IMR-90 (cell line): ENCODE measurements around the gene FNDC3A. TPM values are rescaled to one million over a fixed set of nuclear protein-coding genes. Genes with fewer than 3 reads are reported as not detected.

ENCODE experiments used
- ATAC-seq: fragments of 200-7000 bp; cut with Tn5 transposase; 2 replicates; pipeline ENCODE4 v1.9.1; 2020; ENCODE audit warnings: low read depth, mild to moderate bottlenecking, moderate library complexity
- BruUV-seq: library from RNA; stranded (reverse); fragments of 400-500 nt; replicated peaks from 2 replicates; lab custom pipeline; 2021; lab: Mats Ljungman, UMichigan
- CTCF ChIA-PET: fragments of 300-600 bp; formaldehyde crosslinking; extraction: SDS; loops from one replicate; lab custom pipeline; 2021; ENCODE audit warnings: antibody characterized with exemption; lab: Yijun Ruan, JAX
- POLR2A ChIA-PET: fragments of 300-600 bp; sonication (Branson Sonifier 250); formaldehyde crosslinking; loops from one replicate; lab custom pipeline; 2022; ENCODE audit warnings: antibody characterized with exemption; ENCODE audit not compliant: unreplicated experiment; lab: Charles Lee
- DNase-seq: peaks from one replicate; pipeline ENCODE4 v3.0.0; 2013
- H2AFZ ChIP-seq: replicated peaks from 2 replicates; pipeline ENCODE3; 2013; ENCODE audit warnings: low read length, mild to moderate bottlenecking; ENCODE audit not compliant: poor library complexity
- H2AK5ac ChIP-seq: 2 replicates; pipeline ENCODE4 v1.6.1; 2013; ENCODE audit warnings: low read depth, low read length, inconsistent platforms
- H2AK9ac ChIP-seq: replicated peaks from 2 replicates; pipeline ENCODE3; 2013; ENCODE audit warnings: mild to moderate bottlenecking, low read depth, low read length, moderate library complexity; ENCODE audit not compliant: poor library complexity
- H2BK120ac ChIP-seq: 2 replicates; pipeline ENCODE4 v1.6.1; 2013; ENCODE audit warnings: low read depth, low read length, inconsistent platforms
- H2BK15ac ChIP-seq: 3 replicates; pipeline ENCODE4 v1.6.1; 2013; ENCODE audit warnings: low read depth, low read length, inconsistent platforms
- H2BK20ac ChIP-seq: 2 replicates; pipeline ENCODE4 v1.6.1; 2013; ENCODE audit warnings: low read depth, mild to moderate bottlenecking, inconsistent platforms, low read length, moderate library complexity
- H2BK5ac ChIP-seq: 2 replicates; pipeline ENCODE4 v1.6.1; 2013; ENCODE audit warnings: mild to moderate bottlenecking, low read depth, low read length, inconsistent platforms; ENCODE audit not compliant: poor library complexity, severe bottlenecking
- H3K14ac ChIP-seq: replicated peaks from 2 replicates; pipeline ENCODE4 v1.6.1; 2013; ENCODE audit warnings: low read depth, low read length, inconsistent platforms
- H3K18ac ChIP-seq: 2 replicates; pipeline ENCODE4 v1.6.1; 2013; ENCODE audit warnings: low read depth, low read length, control low read depth
- H3K23ac ChIP-seq: 2 replicates; pipeline ENCODE4 v1.6.1; 2013; ENCODE audit warnings: low read depth, low read length, inconsistent platforms
- H3K27ac ChIP-seq: 2 replicates; pipeline ENCODE4 v1.5.1; 2013; ENCODE audit warnings: mild to moderate bottlenecking, control low read depth, low read length; ENCODE audit not compliant: insufficient read depth
- H3K27me3 ChIP-seq: 2 replicates; pipeline ENCODE4 v1.6.1; 2013; ENCODE audit warnings: low read length; ENCODE audit not compliant: control insufficient read depth, insufficient read depth
- H3K36me3 ChIP-seq: 2 replicates; pipeline ENCODE4 v1.6.1; 2013; ENCODE audit warnings: low read length, mixed read lengths; ENCODE audit not compliant: control insufficient read depth, insufficient read depth
- H3K4ac ChIP-seq: 2 replicates; pipeline ENCODE4 v1.6.1; 2013; ENCODE audit warnings: low read depth, low read length, inconsistent platforms
- H3K4me1 ChIP-seq: 2 replicates; pipeline ENCODE4 v1.6.1; 2013; ENCODE audit warnings: low read length, mixed read lengths; ENCODE audit not compliant: control insufficient read depth, insufficient read depth
- H3K4me2 ChIP-seq: 2 replicates; pipeline ENCODE4 v1.6.1; 2013; ENCODE audit warnings: low read depth, mild to moderate bottlenecking, control low read depth, low read length, moderate library complexity
- H3K4me3 ChIP-seq: 2 replicates; pipeline ENCODE4 v1.5.1; 2013; ENCODE audit warnings: low read depth, mild to moderate bottlenecking, control low read depth, low read length, moderate library complexity; ENCODE audit not compliant: insufficient read depth
- H3K56ac ChIP-seq: 2 replicates; pipeline ENCODE4 v1.6.1; 2013; ENCODE audit warnings: low read length, inconsistent platforms; ENCODE audit not compliant: insufficient read depth; ENCODE audit errors: extremely low read depth
- H3K79me1 ChIP-seq, 2 experiments: 2 replicates each; pipeline ENCODE4 v1.6.1; 2013; ENCODE audit warnings: low read length in 2 of 2, inconsistent platforms in 1 of 2, low read depth in 1 of 2
- H3K9ac ChIP-seq: 2 replicates; pipeline ENCODE4 v1.6.1; 2013; ENCODE audit warnings: low read depth, low read length, control low read depth
- H3K9me1 ChIP-seq: 2 replicates; pipeline ENCODE4 v1.6.1; 2013; ENCODE audit warnings: low read length, inconsistent platforms; ENCODE audit not compliant: insufficient read depth
- H3K9me3 ChIP-seq: 2 replicates; pipeline ENCODE4 v1.6.1; 2013; ENCODE audit warnings: low read length; ENCODE audit not compliant: control insufficient read depth, insufficient read depth
- H4K20me1 ChIP-seq: 2 replicates; pipeline ENCODE4 v1.6.1; 2013; ENCODE audit warnings: low read length, inconsistent platforms; ENCODE audit not compliant: insufficient read depth
- H4K5ac ChIP-seq: 2 replicates; pipeline ENCODE4 v1.6.1; 2013; ENCODE audit warnings: mild to moderate bottlenecking, low read depth, low read length, control low read depth
- H4K8ac ChIP-seq, 2 experiments: 2 replicates each; pipeline ENCODE4 v1.6.1; 2013; ENCODE audit warnings: low read depth in 2 of 2, low read length in 2 of 2, control low read depth in 1 of 2, inconsistent platforms in 1 of 2
- H4K91ac ChIP-seq: 2 replicates; pipeline ENCODE4 v1.6.1; 2013; ENCODE audit warnings: low read depth, low read length, inconsistent platforms; ENCODE audit not compliant: insufficient read depth
- BHLHE40 ChIP-seq: fragments of 150-350 bp; IDR thresholded peaks from 2 replicates; pipeline ENCODE4 v1.6.1; 2016; ENCODE audit warnings: mild to moderate bottlenecking, low read depth, low read length
- CHD1 ChIP-seq: IDR thresholded peaks from 2 replicates; pipeline ENCODE4 v1.6.1; 2012; ENCODE audit warnings: low read depth, low read length, improper control_type of control experiment
- FOS ChIP-seq: fragments of 150-350 bp; IDR thresholded peaks from 2 replicates; pipeline ENCODE4 v1.6.1; 2016; ENCODE audit warnings: low read depth, low read length
- MAFK ChIP-seq: IDR thresholded peaks from 2 replicates; pipeline ENCODE4 v1.6.1; 2012; ENCODE audit warnings: low read depth, low read length, improper control_type of control experiment
- MAZ ChIP-seq: IDR thresholded peaks from 2 replicates; pipeline ENCODE4 v1.6.1; 2012; ENCODE audit warnings: low read depth, mild to moderate bottlenecking, low read length, improper control_type of control experiment, moderate library complexity, borderline replicate concordance
- MXI1 ChIP-seq: IDR thresholded peaks from 2 replicates; pipeline ENCODE4 v1.6.1; 2012; ENCODE audit warnings: low read depth, mild to moderate bottlenecking, low read length, moderate library complexity, borderline replicate concordance
- NFE2L2 ChIP-seq: fragments of 150-350 bp; IDR thresholded peaks from 2 replicates; pipeline ENCODE4 v1.6.1; 2016; ENCODE audit warnings: low read depth, mild to moderate bottlenecking, low read length
- POLR2A ChIP-seq: IDR thresholded peaks from 2 replicates; pipeline ENCODE4 v1.6.1; 2012; ENCODE audit warnings: mild to moderate bottlenecking, low read depth, low read length
- RCOR1 ChIP-seq: IDR thresholded peaks from 2 replicates; pipeline ENCODE4 v1.6.1; 2012; ENCODE audit warnings: mild to moderate bottlenecking, low read length, improper control_type of control experiment; ENCODE audit not compliant: insufficient replicate concordance
- RFX5 ChIP-seq: IDR thresholded peaks from 2 replicates; pipeline ENCODE4 v1.8.0; 2012; ENCODE audit warnings: low read depth, mild to moderate bottlenecking, low read length, moderate library complexity
- SMC3 ChIP-seq: fragments of 150-350 bp; IDR thresholded peaks from 2 replicates; pipeline ENCODE4 v1.6.1; 2016; ENCODE audit warnings: low read depth, mild to moderate bottlenecking, antibody characterized with exemption, low read length, moderate library complexity
- WGBS, 2 experiments: methylation state at CpG; one replicate each; pipeline versions ENCODE4 v1.1.5 to v1.1.7; 2013; ENCODE audit warnings: missing lambda C conversion rate in 2 of 2; ENCODE audit not compliant: insufficient read length in 1 of 2; ENCODE audit errors: extremely low coverage in 2 of 2; 5-methylcytosine and 5-hydroxymethylcytosine counted together
- dilution Hi-C: fragments of 300-500 bp; cut with HindIII; formaldehyde crosslinking; loops from one replicate; pipeline ENCODE4 v1.14.3; 2018; ENCODE audit warnings: low sequenced_read_pairs; ENCODE audit not compliant: unreplicated experiment
- in situ Hi-C: fragments of 300-500 bp; cut with MboI; formaldehyde crosslinking; loops from 3 replicates; pipeline ENCODE4 v1.14.3; 2019; ENCODE audit warnings: low sequenced_read_pairs, inconsistent platforms, mixed read lengths
- intact Hi-C: fragments of 100-400 bp; cut with micrococcal nuclease; formaldehyde crosslinking; loops from 2 replicates; pipeline ENCODE4 v1.10.0; 2022
- polyA plus RNA-seq, 3 experiments: library from polyadenylated mRNA; depleted of rRNA; stranded (reverse); fragments of >200 nt; gene quantifications; 2 replicates each; pipeline ENCODE4 v1.2.3, GENCODE V29; 2012; ENCODE audit warnings: low replicate concordance in 1 of 3
- total RNA-seq: library from RNA; depleted of rRNA; stranded (reverse); fragments of >200 nt; gene quantifications from 2 replicates; pipeline ENCODE4 v1.2.3, GENCODE V29; 2012
- TF ChIP-seq, protein P1 (sequence below): fragments of 150-350 bp; IDR thresholded peaks from 2 replicates; pipeline ENCODE4 v1.6.1; 2017; ENCODE audit warnings: mild to moderate bottlenecking, antibody characterized with exemption, low read length, low read depth

Gene FNDC3A
- total and polyA plus RNA-seq, 2 of the 4 experiments (the other 2 are of a cell fraction), result 29.2 to 60.4 TPM

GRCh38 chr13:48928757-48929430 lies 46.8 kb upstream of the FNDC3A start:
- Histone ChIP-seq H3K9me3 (no peaks in the 10 kb centered on the region; the same call in 1 of the 2 replicates), H2AK9ac (no peak overlapping the region), H3K18ac (no peak overlapping the region), H2BK20ac (no peak overlapping the region), H3K27me3 (peaks cover 1% of the 10 kb centered on the region; the same call in 1 of the 2 replicates), H3K27ac (no peak overlapping the region), H4K91ac (no peak overlapping the region), H3K14ac (no peak overlapping the region), H3K9me1 (no peaks in the 10 kb centered on the region), H3K4me3 (no peak overlapping the region), H3K4ac (no peak overlapping the region), H4K20me1 (no peaks in the 10 kb centered on the region), H2AFZ (no peak overlapping the region), H4K5ac (no peak overlapping the region), H3K36me3 (no peaks in the 10 kb centered on the region), H3K23ac (no peak overlapping the region), H2BK120ac (no peak overlapping the region), H3K56ac (no peak overlapping the region), H4K8ac (no peak overlapping the region), H3K4me2 (no peak overlapping the region), H2AK5ac (no peak overlapping the region), H3K79me1 (no peaks in the 10 kb centered on the region), H3K4me1 (no peaks in the 10 kb centered on the region), H2BK15ac (no peak overlapping the region), H2BK5ac (no peak overlapping the region), H3K9ac (no peak overlapping the region)
- no TSS peak for BruUV-seq
- no peak for TF ChIP-seq FOS
- TF ChIP-seq SMC3, result no peak
- TF ChIP-seq, protein P1, sequence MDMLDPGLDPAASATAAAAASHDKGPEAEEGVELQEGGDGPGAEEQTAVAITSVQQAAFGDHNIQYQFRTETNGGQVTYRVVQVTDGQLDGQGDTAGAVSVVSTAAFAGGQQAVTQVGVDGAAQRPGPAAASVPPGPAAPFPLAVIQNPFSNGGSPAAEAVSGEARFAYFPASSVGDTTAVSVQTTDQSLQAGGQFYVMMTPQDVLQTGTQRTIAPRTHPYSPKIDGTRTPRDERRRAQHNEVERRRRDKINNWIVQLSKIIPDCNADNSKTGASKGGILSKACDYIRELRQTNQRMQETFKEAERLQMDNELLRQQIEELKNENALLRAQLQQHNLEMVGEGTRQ, result no peak
- TF ChIP-seq POLR2A, result no peak
- TF ChIP-seq MAFK, result no peak
- TF ChIP-seq NFE2L2, result no peak
- no peak for TF ChIP-seq RCOR1
- TF ChIP-seq MXI1, result no peak
- TF ChIP-seq CHD1, result no peak
- no peak for TF ChIP-seq BHLHE40
- no peak for TF ChIP-seq MAZ
- no peak for TF ChIP-seq RFX5
- dilution Hi-C loops (no loop called here), intact Hi-C loops (no loop called here), in situ Hi-C loops (no loop called here)
- ChIA-PET CTCF (no interaction called here), POLR2A (no interaction called here)
- no peak for DNase-seq
- 94% methylated on average over 3 of the region's 5 CpGs; no CpG with 5 or more reads in 1 of the 2 experiments for WGBS, 2 experiments
- ATAC-seq, result no peak
